ENCODE results near the gene PPP1R12B. TPM values are rescaled to one million over a fixed set of nuclear protein-coding genes. Genes with fewer than 3 reads are reported as not detected.

PPP1R12B gene
- total RNA-seq, 1 donor from 2014 or later = 31.2 TPM

- Mint-ChIP-seq H3K4me1 (ENCODE audit: unreplicated experiment) (peaks cover 54% of the 10 kb centered on the region), H3K4me3 (no peak overlapping the region), H3K36me3 (peaks cover 15% of the 10 kb centered on the region), H3K9me3 (no peaks in the 10 kb centered on the region), H3K27me3 (no peaks in the 10 kb centered on the region), H3K27ac (peak overlapping the region; percentile 74)
- TF ChIP-seq CTCF (conservative IDR thresholded peaks at IDR 0.05) = no peak
- no peak for DNase-seq (ENCODE audit: extremely low spot score, unreplicated experiment)
Measured at GRCh38 chr1:202568826-202569225, 220.3 kb downstream of the PPP1R12B start.

GRCh38 chr1:202569393-202570322, 221.2 kb downstream of the PPP1R12B start:
- peaks cover 11% of the 10 kb centered on the region for H3K36me3 Mint-ChIP-seq
- H3K27me3 Mint-ChIP-seq = no peaks in the 10 kb centered on the region
- H3K4me1 Mint-ChIP-seq (ENCODE audit: unreplicated experiment) = peaks cover 47% of the 10 kb centered on the region
- H3K27ac Mint-ChIP-seq = no peak overlapping the region
- H3K4me3 Mint-ChIP-seq = no peak overlapping the region
- no peak for DNase-seq (ENCODE audit: extremely low spot score, unreplicated experiment)
- no peak for TF ChIP-seq CTCF (conservative IDR thresholded peaks at IDR 0.05)
- no peaks in the 10 kb centered on the region for H3K9me3 Mint-ChIP-seq

- no peak overlapping the region for H3K4me3 Mint-ChIP-seq
- no peak overlapping the region for H3K27ac Mint-ChIP-seq
- no peaks in the 10 kb centered on the region for H3K9me3 Mint-ChIP-seq
- no peaks in the 10 kb centered on the region for H3K27me3 Mint-ChIP-seq
- DNase-seq (ENCODE audit: extremely low spot score, unreplicated experiment) = no peak
- H3K36me3 Mint-ChIP-seq = peaks cover 11% of the 10 kb centered on the region
- peak; percentile 84 for TF ChIP-seq CTCF (conservative IDR thresholded peaks at IDR 0.05)
- peaks cover 44% of the 10 kb centered on the region for H3K4me1 Mint-ChIP-seq (ENCODE audit: unreplicated experiment)
Measured at GRCh38 chr1:202571719-202572339, 223.3 kb downstream of the PPP1R12B start.

- H3K4me1 Mint-ChIP-seq (ENCODE audit: unreplicated experiment) = peaks cover 44% of the 10 kb centered on the region
- no peaks in the 10 kb centered on the region for H3K9me3 Mint-ChIP-seq
- no peaks in the 10 kb centered on the region for H3K27me3 Mint-ChIP-seq
- peaks cover 11% of the 10 kb centered on the region for H3K36me3 Mint-ChIP-seq
- H3K4me3 Mint-ChIP-seq = peak overlapping the region; percentile 2
- no peak for DNase-seq (ENCODE audit: extremely low spot score, unreplicated experiment)
- no peak for TF ChIP-seq CTCF (conservative IDR thresholded peaks at IDR 0.05)
- no peak overlapping the region for H3K27ac Mint-ChIP-seq
Measured at GRCh38 chr1:202572867-202573266, 224.4 kb downstream of the PPP1R12B start.

GRCh38 chr1:202575918-202576653, 227.6 kb downstream of the PPP1R12B start:
- DNase-seq (ENCODE audit: extremely low spot score, unreplicated experiment) = no peak
- Mint-ChIP-seq H3K9me3 (no peaks in the 10 kb centered on the region), H3K4me1 (ENCODE audit: unreplicated experiment) (peaks cover 62% of the 10 kb centered on the region), H3K27ac (peak overlapping the region; percentile 94), H3K27me3 (no peaks in the 10 kb centered on the region), H3K4me3 (no peak overlapping the region), H3K36me3 (peaks cover 15% of the 10 kb centered on the region)
- no peak for TF ChIP-seq CTCF (conservative IDR thresholded peaks at IDR 0.05)
